ENCODE measurements around the gene PBLD.
"Not testable (repeated sequence)": the region's sequence is repeated elsewhere in the genome, so short reads cannot be mapped to it uniquely, and the experiment has no call there.

DNA sequence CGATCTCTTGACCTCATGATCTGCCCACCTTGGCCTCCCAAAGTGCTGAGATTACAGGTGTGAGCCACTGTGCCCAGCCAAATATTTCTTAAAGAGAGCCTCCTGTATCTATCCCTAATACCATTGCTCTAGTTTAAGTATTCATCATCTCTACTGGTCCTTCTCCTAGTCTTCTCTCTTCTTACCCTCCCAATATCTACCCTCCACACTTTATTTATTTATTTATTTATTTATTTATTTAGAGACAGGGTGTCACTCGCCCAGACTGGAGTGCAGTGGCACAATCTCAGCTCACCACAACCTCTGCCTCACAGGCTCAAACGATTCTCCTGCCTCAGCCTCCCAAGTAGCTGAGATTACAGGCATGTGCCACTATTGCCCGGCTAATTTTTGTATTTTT is 8.3 kb downstream of the PBLD start:
- TF ChIP-seq, protein P1, sequence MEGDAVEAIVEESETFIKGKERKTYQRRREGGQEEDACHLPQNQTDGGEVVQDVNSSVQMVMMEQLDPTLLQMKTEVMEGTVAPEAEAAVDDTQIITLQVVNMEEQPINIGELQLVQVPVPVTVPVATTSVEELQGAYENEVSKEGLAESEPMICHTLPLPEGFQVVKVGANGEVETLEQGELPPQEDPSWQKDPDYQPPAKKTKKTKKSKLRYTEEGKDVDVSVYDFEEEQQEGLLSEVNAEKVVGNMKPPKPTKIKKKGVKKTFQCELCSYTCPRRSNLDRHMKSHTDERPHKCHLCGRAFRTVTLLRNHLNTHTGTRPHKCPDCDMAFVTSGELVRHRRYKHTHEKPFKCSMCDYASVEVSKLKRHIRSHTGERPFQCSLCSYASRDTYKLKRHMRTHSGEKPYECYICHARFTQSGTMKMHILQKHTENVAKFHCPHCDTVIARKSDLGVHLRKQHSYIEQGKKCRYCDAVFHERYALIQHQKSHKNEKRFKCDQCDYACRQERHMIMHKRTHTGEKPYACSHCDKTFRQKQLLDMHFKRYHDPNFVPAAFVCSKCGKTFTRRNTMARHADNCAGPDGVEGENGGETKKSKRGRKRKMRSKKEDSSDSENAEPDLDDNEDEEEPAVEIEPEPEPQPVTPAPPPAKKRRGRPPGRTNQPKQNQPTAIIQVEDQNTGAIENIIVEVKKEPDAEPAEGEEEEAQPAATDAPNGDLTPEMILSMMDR (IDR thresholded peaks at IDR 0.05; ENCODE audit: low read length): not testable (repeated sequence)
- TF ChIP-seq EZH2 (IDR thresholded peaks at IDR 0.05; ENCODE audit: borderline replicate concordance, low read length): not testable (repeated sequence)
